DOHH2 (cell line): Measurements from ENCODE around the gene SLAMF1.

Source experiments
- EZH2phosphoT487 ChIP-seq: fragments of 200-600 bp; sonication (generic); IDR thresholded peaks from 2 replicates; pipeline ENCODE4 v1.6.1; 2017; ENCODE audit warnings: borderline replicate concordance, mild to moderate bottlenecking, antibody characterized with exemption, low read length, moderate library complexity, mixed read lengths
- TF ChIP-seq, protein P1 (sequence below): fragments of 200-600 bp; sonication (generic); IDR thresholded peaks from one replicate; pipeline ENCODE4 v1.5.1; 2014; ENCODE audit warnings: antibody characterized with exemption, mild to moderate bottlenecking, low read depth, low read length; ENCODE audit not compliant: poor library complexity, severe bottlenecking

DNA sequence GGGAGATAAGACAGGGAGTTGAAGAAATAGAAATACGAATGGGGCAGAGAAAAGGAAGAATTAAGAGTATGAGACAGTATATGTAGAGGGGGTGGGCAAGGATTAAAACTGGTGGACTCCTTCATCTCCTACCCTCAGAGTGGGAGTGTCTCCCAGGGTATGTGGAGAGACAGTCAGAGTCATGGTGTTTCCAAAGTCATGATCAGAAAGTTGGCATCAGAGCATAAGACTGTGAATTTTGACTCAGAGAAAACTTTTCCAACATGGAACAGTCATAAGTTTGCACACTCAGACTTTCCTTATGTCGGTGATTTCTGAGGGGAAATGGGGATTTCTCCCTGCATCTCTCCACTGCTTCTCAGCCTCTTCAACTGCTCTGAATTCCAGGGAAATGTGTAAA is 70.0 kb downstream of the SLAMF1 start:
- TF ChIP-seq, protein P1, sequence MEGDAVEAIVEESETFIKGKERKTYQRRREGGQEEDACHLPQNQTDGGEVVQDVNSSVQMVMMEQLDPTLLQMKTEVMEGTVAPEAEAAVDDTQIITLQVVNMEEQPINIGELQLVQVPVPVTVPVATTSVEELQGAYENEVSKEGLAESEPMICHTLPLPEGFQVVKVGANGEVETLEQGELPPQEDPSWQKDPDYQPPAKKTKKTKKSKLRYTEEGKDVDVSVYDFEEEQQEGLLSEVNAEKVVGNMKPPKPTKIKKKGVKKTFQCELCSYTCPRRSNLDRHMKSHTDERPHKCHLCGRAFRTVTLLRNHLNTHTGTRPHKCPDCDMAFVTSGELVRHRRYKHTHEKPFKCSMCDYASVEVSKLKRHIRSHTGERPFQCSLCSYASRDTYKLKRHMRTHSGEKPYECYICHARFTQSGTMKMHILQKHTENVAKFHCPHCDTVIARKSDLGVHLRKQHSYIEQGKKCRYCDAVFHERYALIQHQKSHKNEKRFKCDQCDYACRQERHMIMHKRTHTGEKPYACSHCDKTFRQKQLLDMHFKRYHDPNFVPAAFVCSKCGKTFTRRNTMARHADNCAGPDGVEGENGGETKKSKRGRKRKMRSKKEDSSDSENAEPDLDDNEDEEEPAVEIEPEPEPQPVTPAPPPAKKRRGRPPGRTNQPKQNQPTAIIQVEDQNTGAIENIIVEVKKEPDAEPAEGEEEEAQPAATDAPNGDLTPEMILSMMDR, result no peak
- TF ChIP-seq EZH2phosphoT487, result no peak
